Muscle layer of duodenum (tissue), 2 donors: ENCODE measurements around the gene ZSCAN31.
"Not testable (repeated sequence)": the region's sequence is repeated elsewhere in the genome, so short reads cannot be mapped to it uniquely, and the experiment has no call there.

Source experiments
- H3K27ac ChIP-seq: one replicate; pipeline ENCODE4 v1.7.0; 2013; ENCODE audit warnings: mild to moderate bottlenecking, low read length
- H3K27me3 ChIP-seq: one replicate; pipeline ENCODE4 v1.7.0; 2013; ENCODE audit warnings: low read depth, mild to moderate bottlenecking, control low read depth, low read length
- H3K36me3 ChIP-seq, 2 donors: one replicate each; pipeline ENCODE4 v1.7.0; 2013; ENCODE audit warnings: low read length in 2 of 2, control low read depth in 1 of 2, mild to moderate bottlenecking in 1 of 2; ENCODE audit not compliant: insufficient read depth in 2 of 2, control insufficient read depth in 1 of 2
- H3K4me1 ChIP-seq, 2 donors: one replicate each; pipeline ENCODE4 v1.7.0; 2013; ENCODE audit warnings: low read length in 2 of 2, mild to moderate bottlenecking in 2 of 2, control low read depth in 1 of 2, moderate library complexity in 1 of 2; ENCODE audit not compliant: insufficient read depth in 2 of 2, control insufficient read depth in 1 of 2
- H3K4me3 ChIP-seq, 2 donors: one replicate each; pipeline ENCODE4 v1.7.0; 2013; ENCODE audit warnings: low read length in 2 of 2, low read depth in 1 of 2, mild to moderate bottlenecking in 1 of 2
- H3K9me3 ChIP-seq, 2 donors: one replicate each; pipeline ENCODE4 v1.7.0; 2013; ENCODE audit warnings: low read length in 2 of 2, control low read depth in 1 of 2, mild to moderate bottlenecking in 1 of 2; ENCODE audit not compliant: control insufficient read depth in 1 of 2
- donor health status: healthy.

ZSCAN31 gene

GRCh38 chr6:28368522-28368921 is 32.6 kb upstream of the ZSCAN31 start:
- H3K27me3 ChIP-seq = no peaks in the 10 kb centered on the region
- no peaks in the 10 kb centered on the region for H3K4me1 ChIP-seq
- no peak overlapping the region for H3K4me3 ChIP-seq
- peaks cover 24 to 39% of the 10 kb centered on the region in 2 donors for H3K36me3 ChIP-seq
- H3K27ac ChIP-seq = no peak overlapping the region
- H3K9me3 ChIP-seq = no peaks in the 10 kb centered on the region

- not testable (repeated sequence) for H3K27ac ChIP-seq, H3K4me1 ChIP-seq, H3K4me3 ChIP-seq, H3K9me3 ChIP-seq, H3K27me3 ChIP-seq
- peaks cover 40 to 57% of the 10 kb centered on the region in 2 donors for H3K36me3 ChIP-seq
Observed at GRCh38 chr6:28365590-28365989, 29.6 kb upstream of the ZSCAN31 start.

GRCh38 chr6:28360961-28361360 is 25.0 kb upstream of the ZSCAN31 start:
- peaks cover 38 to 46% of the 10 kb centered on the region in 2 donors for H3K36me3 ChIP-seq

GRCh38 chr6:28359562-28359961 is 23.6 kb upstream of the ZSCAN31 start:
- not testable (repeated sequence) for H3K9me3 ChIP-seq, H3K27ac ChIP-seq, H3K4me3 ChIP-seq, H3K27me3 ChIP-seq
- H3K4me1 ChIP-seq = peaks cover 10 to 22% of the 10 kb centered on the region in 2 donors
- H3K36me3 ChIP-seq = peaks cover 29 to 32% of the 10 kb centered on the region in 2 donors

More at GRCh38 chr6:28360961-28361360, 25.0 kb upstream of the ZSCAN31 start:
- Histone ChIP-seq H3K27ac (no peak overlapping the region), H3K27me3 (no peaks in the 10 kb centered on the region), H3K4me3 (no peak overlapping the region), H3K9me3 (no peaks in the 10 kb centered on the region), H3K4me1 (peaks cover 5 to 11% of the 10 kb centered on the region in 2 donors)

DNA sequence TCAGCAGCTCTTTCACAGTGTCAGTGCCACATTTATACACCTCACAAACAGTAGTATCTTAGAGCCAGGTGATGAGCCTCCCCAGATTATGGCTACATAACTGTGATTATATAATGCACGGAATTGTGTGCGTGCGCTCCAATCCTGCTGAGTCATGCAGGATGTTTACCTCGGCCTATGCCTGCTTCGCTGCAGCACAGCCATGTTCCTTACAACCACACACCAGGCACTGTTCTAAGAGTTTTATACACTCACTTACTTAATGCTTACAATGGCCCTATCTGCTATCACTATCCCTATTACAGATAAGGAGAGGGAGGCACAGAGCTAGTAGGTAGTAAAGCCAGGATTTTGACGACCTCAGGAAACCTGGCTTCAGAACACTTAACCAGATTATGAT is 21.1 kb upstream of the ZSCAN31 start:
- Histone ChIP-seq H3K27ac (no peak overlapping the region), H3K4me1 (peaks cover 10 to 27% of the 10 kb centered on the region in 2 donors), H3K27me3 (no peaks in the 10 kb centered on the region), H3K9me3 (no peaks in the 10 kb centered on the region), H3K36me3 (peaks cover 11 to 15% of the 10 kb centered on the region in 2 donors), H3K4me3 (no peak overlapping the region)

DNA sequence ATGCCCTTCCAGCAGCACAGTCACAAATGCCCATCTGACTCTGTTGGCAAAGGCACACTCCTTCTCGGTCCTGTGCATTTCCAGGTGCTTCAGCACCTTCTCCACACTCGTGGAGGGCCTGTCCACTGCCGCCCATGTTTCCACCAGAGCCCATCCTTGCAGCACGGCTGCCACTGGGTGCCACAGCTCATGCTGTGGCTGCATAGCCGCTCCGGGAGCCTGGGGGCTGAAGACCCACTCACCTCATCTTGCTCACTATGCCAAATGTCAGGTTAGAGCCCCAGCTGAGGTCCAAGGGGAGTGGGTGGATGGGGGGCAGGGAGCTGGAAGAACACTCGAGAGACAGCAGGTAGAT is 20.7 kb upstream of the ZSCAN31 start:
- H3K4me3 ChIP-seq = peak overlapping the region; percentile 78 to 94
- H3K27me3 ChIP-seq = no peaks in the 10 kb centered on the region
- H3K27ac ChIP-seq = peak overlapping the region; percentile 92
- H3K4me1 ChIP-seq = peaks cover 10 to 27% of the 10 kb centered on the region in 2 donors
- H3K9me3 ChIP-seq = no peaks in the 10 kb centered on the region
- peaks cover 10 to 13% of the 10 kb centered on the region in 2 donors for H3K36me3 ChIP-seq

GRCh38 chr6:28355743-28356665 is 20.1 kb upstream of the ZSCAN31 start:
- H3K27ac ChIP-seq = peak overlapping the region; percentile 92
- no peaks in the 10 kb centered on the region for H3K27me3 ChIP-seq
- no peaks in the 10 kb centered on the region for H3K9me3 ChIP-seq
- H3K4me3 ChIP-seq = peak overlapping the region; percentile 78 to 94
- peaks cover 13 to 33% of the 10 kb centered on the region in 2 donors for H3K4me1 ChIP-seq
- peaks cover 4 to 9% of the 10 kb centered on the region in 2 donors for H3K36me3 ChIP-seq

DNA sequence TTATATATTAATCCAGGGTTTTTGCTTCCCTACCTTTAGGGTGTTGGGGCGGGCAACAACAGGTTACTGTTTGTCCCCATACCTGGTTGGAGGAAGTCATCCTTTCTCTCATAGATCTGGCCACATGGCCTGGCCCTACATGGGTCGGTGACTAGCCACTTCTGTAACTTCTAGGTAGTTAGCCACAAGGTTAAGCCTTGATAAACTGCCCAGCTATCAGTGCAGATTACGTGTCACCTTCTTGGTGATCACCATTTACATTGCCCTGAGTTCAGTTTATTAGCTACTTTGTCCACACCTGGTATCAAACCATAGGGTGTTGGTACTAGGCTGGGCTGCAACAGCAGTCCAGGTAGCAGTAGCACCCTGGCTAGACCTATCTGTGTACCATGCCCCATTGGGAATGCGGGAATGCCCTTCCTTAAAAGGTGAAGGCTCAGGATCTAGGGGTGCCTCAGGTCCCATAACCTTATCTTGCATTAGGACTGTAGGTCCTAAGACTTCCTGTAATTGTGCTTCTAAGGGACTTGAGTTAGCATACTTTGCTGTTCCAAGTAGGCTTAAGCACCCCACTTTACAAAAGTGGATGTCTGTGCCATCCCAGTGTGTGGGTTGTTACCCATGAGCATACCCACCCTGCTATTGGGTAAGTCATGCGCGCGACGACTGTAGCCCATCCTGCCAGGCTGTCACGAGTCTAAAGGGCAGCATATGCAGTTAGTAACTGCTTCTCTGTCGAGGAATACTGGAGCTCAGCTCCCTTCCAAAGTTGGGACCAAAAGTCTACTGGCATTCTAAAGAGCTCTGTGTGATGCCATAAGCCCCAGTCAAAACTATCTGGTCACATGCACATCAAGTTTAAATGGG is 19.0 kb upstream of the ZSCAN31 start:
- Histone ChIP-seq H3K27me3 (no peaks in the 10 kb centered on the region), H3K4me3 (peak overlapping the region; percentile 78 to 94), H3K36me3 (no peaks in the 10 kb centered on the region), H3K27ac (peak overlapping the region; percentile 92), H3K4me1 (peaks cover 17 to 41% of the 10 kb centered on the region in 2 donors), H3K9me3 (no peaks in the 10 kb centered on the region)

DNA sequence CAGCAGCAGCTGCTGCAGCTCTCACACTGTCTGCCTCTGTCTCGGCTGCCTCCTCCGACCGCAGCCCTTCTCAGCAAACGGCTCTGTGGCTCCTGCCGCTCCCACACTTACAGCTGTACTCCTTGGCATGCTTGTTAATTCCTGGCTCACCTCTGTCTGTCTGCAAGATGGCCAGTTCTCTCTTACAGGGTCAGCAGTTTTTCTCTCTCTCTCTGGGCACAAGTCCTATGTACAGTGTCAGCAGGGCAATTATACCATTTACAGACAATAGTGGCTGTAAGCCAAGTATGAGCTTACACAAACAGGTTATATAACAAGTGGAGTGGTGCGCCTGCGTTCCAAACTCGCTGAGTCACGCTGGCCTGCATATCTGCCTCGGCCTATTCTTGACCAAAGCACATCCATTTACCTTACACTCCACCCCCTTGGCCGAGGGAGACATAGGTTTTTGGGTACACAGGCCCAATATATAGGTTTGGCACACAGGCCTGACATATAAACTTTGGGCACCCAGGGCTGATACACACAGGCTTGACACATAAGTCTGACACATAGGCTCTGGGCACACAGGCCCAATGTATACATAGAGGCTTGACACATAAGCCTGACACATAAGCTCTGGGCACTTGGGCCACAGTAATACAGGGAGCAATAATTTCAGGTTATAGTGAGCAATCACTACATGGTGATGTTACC is 18.2 kb upstream of the ZSCAN31 start:
- H3K9me3 ChIP-seq = no peaks in the 10 kb centered on the region
- no peaks in the 10 kb centered on the region for H3K27me3 ChIP-seq
- H3K36me3 ChIP-seq = no peaks in the 10 kb centered on the region
- peak overlapping the region; percentile 54 for H3K27ac ChIP-seq
- no peak overlapping the region for H3K4me3 ChIP-seq
- peaks cover 17 to 41% of the 10 kb centered on the region in 2 donors for H3K4me1 ChIP-seq

DNA sequence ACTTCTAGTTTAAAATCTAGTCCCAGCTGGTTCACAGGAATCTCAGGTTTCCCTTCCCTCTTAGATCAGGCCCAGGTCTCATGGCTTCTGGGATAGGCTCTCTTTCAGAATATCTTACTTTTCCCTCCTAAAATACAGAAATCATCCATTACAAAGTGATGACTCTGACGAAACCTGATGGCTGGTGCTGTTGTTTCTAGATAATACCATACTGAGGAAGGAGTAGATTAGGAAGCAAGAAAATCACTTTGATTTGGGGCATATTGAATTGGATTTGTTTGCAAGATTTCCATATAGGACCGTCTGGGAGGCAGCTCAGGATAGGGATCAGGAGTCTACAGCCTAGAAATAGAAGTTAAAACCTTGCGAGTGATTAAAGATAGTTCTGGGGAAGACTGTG is 17.4 kb upstream of the ZSCAN31 start:
- no peaks in the 10 kb centered on the region for H3K9me3 ChIP-seq
- H3K27me3 ChIP-seq = no peaks in the 10 kb centered on the region
- H3K4me3 ChIP-seq = no peak overlapping the region
- H3K27ac ChIP-seq = no peak overlapping the region
- no peaks in the 10 kb centered on the region for H3K36me3 ChIP-seq
- peaks cover 17 to 41% of the 10 kb centered on the region in 2 donors for H3K4me1 ChIP-seq

- Histone ChIP-seq H3K9me3 (no peaks in the 10 kb centered on the region), H3K27ac (no peak overlapping the region), H3K27me3 (no peaks in the 10 kb centered on the region), H3K4me1 (peaks cover 17 to 35% of the 10 kb centered on the region in 2 donors), H3K4me3 (no peak overlapping the region), H3K36me3 (no peaks in the 10 kb centered on the region)
Observed at GRCh38 chr6:28351493-28351925, 15.6 kb upstream of the ZSCAN31 start.
